ENCODE data around the gene NEK11.

Gene NEK11

GRCh38 chr3:131141770-131142169 lies 115.1 kb downstream of the NEK11 start:
- FAIRE-seq, result no peak

- no peak for FAIRE-seq
Observed at GRCh38 chr3:131142580-131142979, 115.9 kb downstream of the NEK11 start.

- FAIRE-seq, result no peak
Observed at GRCh38 chr3:131143802-131144201, 117.1 kb downstream of the NEK11 start.

DNA sequence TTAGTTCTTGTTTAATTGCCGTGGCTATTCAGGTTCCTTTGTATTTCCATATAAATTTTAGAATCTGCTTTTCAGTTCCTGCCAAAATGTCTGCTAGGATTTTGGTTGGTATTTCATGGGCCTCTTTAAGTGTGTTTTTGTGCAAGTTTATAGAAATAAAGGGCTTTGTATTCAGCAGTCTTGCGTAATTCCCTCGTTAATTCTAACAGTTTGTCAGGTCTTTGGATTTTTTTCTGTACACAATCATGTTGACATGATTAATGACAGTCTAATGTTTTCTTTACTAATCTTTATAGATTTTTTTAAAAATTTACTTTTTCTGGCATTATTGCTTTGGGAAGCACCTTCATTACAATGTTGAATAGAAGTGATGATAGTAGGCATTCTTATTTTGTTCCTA lies 120.9 kb downstream of the NEK11 start:
- no peak for FAIRE-seq

- no peak for FAIRE-seq
Observed at GRCh38 chr3:131158434-131158833, 131.8 kb downstream of the NEK11 start.

GRCh38 chr3:131162516-131162915 lies 135.8 kb downstream of the NEK11 start:
- no peak for FAIRE-seq

GRCh38 chr3:131167867-131168266 lies 141.2 kb downstream of the NEK11 start:
- no peak for FAIRE-seq

GRCh38 chr3:131169331-131169730 lies 142.7 kb downstream of the NEK11 start:
- FAIRE-seq, result no peak

- FAIRE-seq, result no peak
Observed at GRCh38 chr3:131172502-131173200, 146.0 kb downstream of the NEK11 start.

DNA sequence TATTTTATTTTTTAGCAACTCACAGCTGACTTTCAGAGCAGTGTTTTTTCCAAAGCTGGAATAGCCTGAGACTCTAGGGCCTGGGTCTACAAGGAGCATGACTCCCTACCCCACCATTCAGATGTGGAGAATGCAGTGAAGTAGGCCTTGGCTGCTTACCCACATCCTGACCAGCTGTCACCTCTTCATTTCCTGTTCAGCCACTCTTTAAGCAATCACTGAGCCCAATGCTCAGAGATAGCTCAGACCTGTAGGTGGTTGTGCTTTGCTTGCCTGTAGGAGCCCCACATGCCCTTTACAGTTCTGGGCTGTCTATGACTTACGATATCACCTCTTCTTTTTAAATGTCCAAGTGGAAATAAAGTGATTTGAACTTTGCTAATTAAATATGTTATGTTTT lies 148.1 kb downstream of the NEK11 start:
- FAIRE-seq, result no peak

DNA sequence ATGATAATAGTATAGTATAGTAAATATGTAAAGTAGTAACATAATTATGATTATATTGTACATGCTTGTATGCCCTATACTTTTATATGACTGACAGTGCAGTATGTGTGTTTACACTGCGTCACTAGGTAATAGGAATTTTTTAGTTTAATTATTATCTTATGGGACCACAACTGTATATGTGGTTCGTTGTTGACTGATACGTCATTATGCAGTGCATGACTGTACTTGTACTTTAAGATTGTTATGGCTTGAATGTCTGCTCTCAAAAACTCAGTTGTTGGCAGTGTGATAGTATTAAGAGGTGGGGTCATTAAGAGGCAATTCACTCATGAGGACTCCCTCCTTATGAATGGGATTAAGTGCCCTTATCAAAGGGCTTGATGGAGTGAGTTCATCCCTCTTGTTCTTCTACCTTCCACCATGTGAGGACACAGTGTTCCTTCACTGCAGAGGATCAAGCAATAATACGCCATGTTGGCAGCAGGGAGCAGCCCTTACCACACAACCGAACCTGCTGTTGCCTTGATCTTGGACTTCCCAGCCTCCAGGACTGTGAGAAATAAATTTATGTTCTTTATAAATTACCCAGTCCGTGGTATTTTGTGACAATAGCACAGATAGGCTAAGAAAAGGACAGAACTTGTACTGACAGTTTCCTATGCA lies 152.2 kb downstream of the NEK11 start:
- no peak for FAIRE-seq

DNA sequence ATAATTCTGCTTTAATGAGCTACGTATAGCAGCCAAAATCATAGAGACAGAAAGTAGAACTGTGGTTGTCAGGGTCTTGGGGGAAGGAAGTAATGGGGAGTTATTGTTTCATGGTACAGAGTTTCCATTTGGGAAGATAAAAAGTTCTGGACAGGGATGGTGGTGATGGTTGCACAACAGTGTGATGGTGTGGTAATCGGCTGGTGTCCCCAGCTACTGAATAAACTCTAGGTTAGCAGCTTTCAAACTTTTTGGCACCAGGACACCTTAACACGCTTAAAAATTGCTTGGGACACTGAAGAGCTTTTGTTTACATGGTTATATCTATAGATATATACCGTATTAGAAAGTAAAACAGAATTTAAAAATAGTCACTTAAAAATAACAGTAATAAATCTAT lies 166.0 kb downstream of the NEK11 start:
- no peak for FAIRE-seq

DNA sequence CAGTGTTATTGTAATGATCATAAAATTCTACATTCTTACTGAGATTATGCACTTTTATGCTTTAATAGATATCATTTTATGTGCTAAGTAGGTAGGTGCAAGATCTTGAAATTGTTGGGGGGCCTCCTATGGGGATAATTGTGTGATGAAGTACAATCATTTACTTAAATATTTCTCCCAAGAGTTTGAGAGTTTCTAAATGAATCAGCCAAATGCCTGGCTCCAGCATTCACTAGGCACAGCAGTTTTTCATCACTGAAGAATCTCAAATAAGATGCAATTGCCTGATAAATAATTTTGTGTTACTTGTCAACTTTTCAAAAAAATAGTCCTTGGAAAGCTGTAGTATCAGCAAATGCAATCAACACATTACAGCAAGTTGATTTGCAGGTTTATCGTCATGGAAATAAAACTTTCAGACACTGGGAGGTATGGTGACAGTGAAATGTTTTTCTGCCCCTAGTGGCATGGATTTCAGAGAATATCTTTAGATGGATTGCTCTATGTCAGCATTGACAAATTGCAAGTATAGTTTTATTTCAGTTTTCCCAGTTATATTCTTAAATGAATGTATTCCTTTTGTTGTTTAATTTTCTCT lies 167.1 kb downstream of the NEK11 start:
- FAIRE-seq, result peak; percentile 19

- FAIRE-seq, result no peak
Observed at GRCh38 chr3:131194816-131195215, 168.1 kb downstream of the NEK11 start.

- no peak for FAIRE-seq
Observed at GRCh38 chr3:131200636-131201199, 174.0 kb downstream of the NEK11 start.

GRCh38 chr3:131216330-131216729 lies 189.7 kb downstream of the NEK11 start:
- FAIRE-seq, result no peak

DNA sequence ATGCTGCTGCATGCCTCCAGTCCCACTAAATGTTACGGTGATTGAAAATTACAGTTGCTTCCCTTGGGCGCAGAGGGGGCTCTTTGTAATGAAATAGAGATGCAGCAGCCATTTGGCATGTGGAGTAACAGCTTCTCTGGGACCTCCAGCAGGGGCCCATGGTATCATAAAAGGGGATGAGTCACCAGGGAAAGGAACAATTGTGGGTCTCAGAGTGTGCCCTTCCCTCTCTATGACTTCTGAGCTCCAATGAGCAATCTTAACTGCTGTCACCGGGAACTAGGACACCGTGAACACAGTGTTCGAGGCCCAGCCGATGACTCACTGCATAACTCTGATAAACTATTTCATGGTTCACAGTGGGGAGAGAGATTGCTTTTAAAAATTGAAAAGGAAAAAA lies 190.1 kb downstream of the NEK11 start:
- no peak for FAIRE-seq

DNA sequence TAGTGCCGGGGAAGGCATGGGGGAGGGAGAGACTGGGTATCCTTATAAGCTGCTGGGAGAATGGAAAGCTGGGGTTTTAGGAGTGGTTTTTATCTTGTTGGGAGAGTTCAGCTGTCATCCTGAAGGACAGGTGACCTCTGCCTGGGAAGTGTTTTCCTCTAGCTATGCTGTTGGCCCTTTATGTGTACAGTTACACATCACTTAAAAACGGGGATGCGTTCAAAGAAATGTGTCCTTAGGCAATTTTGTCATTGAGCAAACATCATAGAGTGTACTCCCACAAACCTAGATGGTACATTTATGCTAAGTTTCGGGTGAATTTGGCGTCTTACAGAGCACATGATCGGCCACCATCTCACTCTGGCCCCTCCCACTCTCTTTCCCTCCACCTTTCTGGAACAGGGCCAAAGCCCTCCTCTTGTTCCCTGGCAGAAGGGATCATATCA lies 190.6 kb downstream of the NEK11 start:
- no peak for FAIRE-seq

DNA sequence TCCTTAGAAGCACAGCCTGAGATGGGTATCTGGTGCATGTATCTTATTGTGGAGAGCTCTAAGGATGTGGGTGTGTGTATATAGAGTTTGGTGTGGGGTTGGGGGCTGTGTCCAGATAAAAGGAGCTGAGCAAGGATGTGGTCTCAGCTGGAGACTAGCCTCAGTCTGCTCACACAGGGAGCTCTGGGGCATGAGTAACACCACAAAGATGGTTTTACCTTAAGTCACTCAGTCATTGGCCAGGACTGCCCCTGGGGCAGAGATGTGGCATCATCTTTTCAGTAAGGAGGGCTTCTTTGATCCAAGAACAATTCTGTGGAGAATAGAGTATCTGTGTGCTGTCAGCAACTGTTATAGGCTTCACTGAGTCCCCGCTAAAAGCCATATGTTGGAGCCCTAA lies 191.5 kb downstream of the NEK11 start:
- FAIRE-seq, result no peak

DNA sequence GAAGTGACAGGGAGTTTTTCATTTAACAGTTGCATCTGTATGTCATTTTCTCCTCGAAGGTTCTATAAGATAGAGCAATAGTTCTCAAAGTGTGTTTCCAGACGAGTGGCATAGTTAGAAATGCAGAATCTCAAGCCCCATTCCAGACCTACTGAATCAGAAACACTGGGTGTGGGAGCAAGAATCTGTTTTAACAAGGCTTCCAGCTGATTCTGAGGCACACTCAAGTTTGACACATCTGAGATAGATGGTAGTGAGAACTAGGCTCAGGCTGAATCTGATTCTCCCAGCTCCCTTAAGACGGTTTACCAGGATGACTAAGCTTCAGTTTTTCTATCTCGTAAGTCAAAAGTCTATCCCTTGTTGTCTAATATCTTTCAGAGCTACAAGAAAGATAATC lies 195.1 kb downstream of the NEK11 start:
- no peak for FAIRE-seq

DNA sequence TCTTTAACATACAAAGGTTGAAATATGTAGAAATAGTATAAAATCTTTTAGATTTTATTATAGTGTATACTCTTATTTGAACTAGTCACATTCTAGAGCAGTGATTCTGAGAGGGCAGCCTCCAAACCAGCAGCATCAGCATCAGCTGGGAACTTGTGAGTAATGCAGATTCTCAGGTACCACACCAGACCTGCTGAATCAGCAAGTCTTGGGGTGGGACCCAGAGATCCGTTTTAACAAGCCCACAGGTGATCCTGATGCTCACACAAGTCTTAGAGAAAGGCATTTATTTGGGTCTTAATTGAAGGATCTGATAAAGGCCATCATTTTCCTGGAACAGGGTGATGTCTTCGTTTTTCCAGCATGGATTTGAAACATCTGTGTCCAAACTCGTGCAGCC lies 195.9 kb downstream of the NEK11 start:
- FAIRE-seq, result no peak

GRCh38 chr3:131223373-131224289 lies 197.0 kb downstream of the NEK11 start:
- FAIRE-seq, result no peak

All from G401.6 (cell line).